PFSK-1 (cell line): ENCODE measurements around the gene MBNL1.

Experiments
- TAF1 ChIP-seq: IDR thresholded peaks from 2 replicates; pipeline ENCODE4 v1.6.1; 2012; ENCODE audit warnings: low read length, control low read depth, borderline replicate concordance; ENCODE audit not compliant: insufficient read depth
- TF ChIP-seq, protein P1 (sequence below), 2 experiments: IDR thresholded peaks; 2 replicates each; pipeline versions ENCODE4 v1.6.1 to v1.8.0; 2011 to 2012; ENCODE audit warnings: low read depth in 2 of 2, low read length in 2 of 2, control low read depth in 1 of 2, inconsistent platforms in 1 of 2, mild to moderate bottlenecking in 1 of 2, moderate library complexity in 1 of 2; ENCODE audit not compliant: insufficient read depth in 1 of 2

- TF ChIP-seq TAF1: no peak
- TF ChIP-seq, protein P1, sequence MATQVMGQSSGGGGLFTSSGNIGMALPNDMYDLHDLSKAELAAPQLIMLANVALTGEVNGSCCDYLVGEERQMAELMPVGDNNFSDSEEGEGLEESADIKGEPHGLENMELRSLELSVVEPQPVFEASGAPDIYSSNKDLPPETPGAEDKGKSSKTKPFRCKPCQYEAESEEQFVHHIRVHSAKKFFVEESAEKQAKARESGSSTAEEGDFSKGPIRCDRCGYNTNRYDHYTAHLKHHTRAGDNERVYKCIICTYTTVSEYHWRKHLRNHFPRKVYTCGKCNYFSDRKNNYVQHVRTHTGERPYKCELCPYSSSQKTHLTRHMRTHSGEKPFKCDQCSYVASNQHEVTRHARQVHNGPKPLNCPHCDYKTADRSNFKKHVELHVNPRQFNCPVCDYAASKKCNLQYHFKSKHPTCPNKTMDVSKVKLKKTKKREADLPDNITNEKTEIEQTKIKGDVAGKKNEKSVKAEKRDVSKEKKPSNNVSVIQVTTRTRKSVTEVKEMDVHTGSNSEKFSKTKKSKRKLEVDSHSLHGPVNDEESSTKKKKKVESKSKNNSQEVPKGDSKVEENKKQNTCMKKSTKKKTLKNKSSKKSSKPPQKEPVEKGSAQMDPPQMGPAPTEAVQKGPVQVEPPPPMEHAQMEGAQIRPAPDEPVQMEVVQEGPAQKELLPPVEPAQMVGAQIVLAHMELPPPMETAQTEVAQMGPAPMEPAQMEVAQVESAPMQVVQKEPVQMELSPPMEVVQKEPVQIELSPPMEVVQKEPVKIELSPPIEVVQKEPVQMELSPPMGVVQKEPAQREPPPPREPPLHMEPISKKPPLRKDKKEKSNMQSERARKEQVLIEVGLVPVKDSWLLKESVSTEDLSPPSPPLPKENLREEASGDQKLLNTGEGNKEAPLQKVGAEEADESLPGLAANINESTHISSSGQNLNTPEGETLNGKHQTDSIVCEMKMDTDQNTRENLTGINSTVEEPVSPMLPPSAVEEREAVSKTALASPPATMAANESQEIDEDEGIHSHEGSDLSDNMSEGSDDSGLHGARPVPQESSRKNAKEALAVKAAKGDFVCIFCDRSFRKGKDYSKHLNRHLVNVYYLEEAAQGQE (IDR thresholded peaks at IDR 0.05; ENCODE audit: insufficient read depth in 1 of 2, low read depth in 2 of 2, low read length in 2 of 2): no peak
Observed at GRCh38 chr3:152219216-152219615, 49.5 kb upstream of the MBNL1 start.
